ENCODE measurements around the gene SLC5A10. TPM values are rescaled to one million over a fixed set of nuclear protein-coding genes. Genes with fewer than 3 reads are reported as not detected.

SLC5A10 gene
- polyA plus RNA-seq, 1 donor from 2014 or later: 0.79 TPM

DNA sequence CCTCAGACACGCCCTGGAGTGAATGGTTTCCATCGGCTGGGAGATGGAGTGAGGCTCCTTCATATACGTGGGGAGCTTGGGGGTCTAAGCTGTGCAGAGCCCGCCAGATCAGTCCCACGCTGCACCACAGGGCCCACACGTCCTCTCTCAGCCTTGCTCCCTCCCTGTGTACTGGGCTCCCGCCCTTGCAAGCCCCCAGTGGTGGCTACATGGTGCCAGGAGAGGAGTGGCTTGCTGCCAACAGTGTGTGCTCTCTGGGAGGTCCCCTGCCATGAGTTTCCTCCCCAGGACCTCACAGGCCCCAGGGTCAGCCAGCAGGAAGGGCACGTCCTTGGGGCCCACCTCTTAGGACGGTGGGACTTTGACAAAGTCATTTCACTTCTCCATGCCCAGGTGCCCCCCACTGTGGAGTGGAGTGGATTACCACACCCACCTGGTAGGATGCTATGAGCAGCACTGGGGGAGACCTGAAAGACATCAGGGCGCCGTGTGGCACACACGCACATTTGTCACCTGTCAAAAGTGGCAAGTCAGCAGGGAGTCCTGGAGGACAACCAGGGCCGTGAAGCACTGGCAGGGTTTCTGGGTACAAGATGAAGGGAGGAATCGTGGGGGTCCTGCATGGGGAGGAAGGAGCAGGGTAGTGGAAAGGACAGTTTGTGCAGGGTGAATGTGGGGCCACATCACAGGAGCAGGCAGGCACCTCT, 13.7 kb downstream of the SLC5A10 start:
- Mint-ChIP-seq H3K4me3 (peak overlapping the region in 1 of 4 donors; percentile 49), H3K27me3 (no peaks in the 10 kb centered on the region), H3K4me1 (peaks cover 0 to 3% (median 3%) of the 10 kb centered on the region in 3 donors), H3K36me3 (no peaks in the 10 kb centered on the region), H3K9me3 (no peaks in the 10 kb centered on the region), H3K27ac (peak overlapping the region in 2 of 3 donors; percentile 73 to 77)

DNA sequence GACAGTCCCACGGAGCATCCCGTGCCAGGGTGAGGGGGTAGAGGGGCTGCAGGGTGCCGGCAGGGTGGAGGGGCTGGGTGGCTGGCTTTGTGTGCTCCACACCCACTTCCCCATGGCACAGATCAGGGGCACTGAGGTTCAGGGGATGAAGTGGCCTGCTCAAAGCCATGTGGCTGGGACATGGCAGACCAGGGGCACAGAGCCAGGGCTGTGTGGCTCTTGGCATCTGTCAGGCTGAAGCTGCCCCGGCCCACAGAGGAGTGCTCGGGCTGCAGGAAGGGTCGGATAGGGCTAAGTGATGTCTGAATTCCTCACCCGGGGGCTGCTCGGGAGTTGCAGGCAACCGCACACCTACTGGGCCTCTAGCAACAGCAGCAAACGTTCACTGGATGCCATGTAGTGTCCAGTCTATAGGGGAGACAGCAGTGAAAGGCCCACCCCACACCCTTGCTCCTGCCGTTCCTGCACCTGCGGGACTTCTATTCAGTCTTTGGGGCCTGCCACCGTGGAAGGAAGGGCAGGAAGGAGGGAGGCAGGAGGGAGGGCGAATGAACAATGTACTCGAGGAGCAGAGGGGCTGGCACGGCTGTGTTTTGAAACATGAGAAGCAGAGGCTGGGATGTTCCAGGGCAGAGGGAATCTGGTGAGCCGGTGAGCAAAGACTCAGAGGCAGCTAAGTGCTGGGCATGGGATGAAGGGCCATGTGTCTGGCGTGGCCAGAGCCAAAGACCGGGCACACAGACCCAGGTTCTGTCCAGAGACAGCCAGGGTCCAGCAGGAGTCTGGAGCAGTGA, 15.1 kb downstream of the SLC5A10 start:
- peak overlapping the region in 1 of 4 donors; percentile 37 for H3K4me3 Mint-ChIP-seq
- peaks cover 0 to 3% (median 0%) of the 10 kb centered on the region in 3 donors for H3K4me1 Mint-ChIP-seq
- H3K9me3 Mint-ChIP-seq: no peaks in the 10 kb centered on the region

DNA sequence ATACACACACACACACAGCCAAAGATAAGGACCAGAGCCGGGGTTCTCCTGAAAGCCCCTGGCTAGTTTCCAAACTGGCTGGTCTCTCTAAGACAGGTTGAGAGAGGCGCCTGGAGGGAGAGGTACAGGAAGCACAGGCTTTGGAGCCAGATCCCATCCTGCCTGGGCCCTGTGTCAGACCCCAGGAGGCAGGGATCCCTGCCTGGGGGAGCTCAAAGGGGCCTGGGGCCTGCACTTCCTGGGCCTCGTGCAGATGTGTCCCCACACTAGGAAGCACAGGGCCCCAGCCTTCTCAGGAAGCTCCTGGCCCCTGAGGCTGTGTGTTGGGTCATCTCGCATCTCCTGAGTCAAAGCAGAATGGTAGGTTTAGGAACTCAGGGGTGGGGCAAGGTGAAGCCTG, 16.0 kb downstream of the SLC5A10 start:
- Mint-ChIP-seq H3K4me3 (no peak overlapping the region), H3K4me1 (peaks cover 0 to 3% (median 0%) of the 10 kb centered on the region in 3 donors), H3K27ac (no peak overlapping the region), H3K9me3 (no peaks in the 10 kb centered on the region), H3K36me3 (no peaks in the 10 kb centered on the region), H3K27me3 (no peaks in the 10 kb centered on the region)

More for the DNA sequence above, 15.1 kb downstream of the SLC5A10 start:
- Mint-ChIP-seq H3K27ac (no peak overlapping the region), H3K27me3 (no peaks in the 10 kb centered on the region), H3K36me3 (no peaks in the 10 kb centered on the region)

DNA sequence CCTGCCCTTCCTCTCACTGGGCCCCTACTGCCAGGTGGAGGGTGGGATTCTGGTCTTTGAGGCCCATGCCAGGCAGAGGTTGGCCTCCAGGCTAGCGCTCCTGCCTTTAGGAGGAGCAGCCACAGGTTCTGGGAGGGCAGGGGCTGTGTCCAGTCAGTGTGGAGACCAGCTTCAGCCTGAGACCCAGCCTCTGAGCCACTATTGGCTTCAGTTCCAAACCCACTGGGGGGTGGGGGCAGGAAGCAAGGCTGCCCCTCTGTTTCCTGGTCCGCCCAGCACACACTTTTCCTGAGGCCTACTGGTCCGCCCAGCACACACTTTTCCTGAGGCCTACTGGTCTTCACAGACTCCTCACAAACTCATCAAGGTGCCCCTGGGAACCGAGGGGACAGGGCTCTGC, 16.4 kb downstream of the SLC5A10 start:
- no peaks in the 10 kb centered on the region for H3K27me3 Mint-ChIP-seq

DNA sequence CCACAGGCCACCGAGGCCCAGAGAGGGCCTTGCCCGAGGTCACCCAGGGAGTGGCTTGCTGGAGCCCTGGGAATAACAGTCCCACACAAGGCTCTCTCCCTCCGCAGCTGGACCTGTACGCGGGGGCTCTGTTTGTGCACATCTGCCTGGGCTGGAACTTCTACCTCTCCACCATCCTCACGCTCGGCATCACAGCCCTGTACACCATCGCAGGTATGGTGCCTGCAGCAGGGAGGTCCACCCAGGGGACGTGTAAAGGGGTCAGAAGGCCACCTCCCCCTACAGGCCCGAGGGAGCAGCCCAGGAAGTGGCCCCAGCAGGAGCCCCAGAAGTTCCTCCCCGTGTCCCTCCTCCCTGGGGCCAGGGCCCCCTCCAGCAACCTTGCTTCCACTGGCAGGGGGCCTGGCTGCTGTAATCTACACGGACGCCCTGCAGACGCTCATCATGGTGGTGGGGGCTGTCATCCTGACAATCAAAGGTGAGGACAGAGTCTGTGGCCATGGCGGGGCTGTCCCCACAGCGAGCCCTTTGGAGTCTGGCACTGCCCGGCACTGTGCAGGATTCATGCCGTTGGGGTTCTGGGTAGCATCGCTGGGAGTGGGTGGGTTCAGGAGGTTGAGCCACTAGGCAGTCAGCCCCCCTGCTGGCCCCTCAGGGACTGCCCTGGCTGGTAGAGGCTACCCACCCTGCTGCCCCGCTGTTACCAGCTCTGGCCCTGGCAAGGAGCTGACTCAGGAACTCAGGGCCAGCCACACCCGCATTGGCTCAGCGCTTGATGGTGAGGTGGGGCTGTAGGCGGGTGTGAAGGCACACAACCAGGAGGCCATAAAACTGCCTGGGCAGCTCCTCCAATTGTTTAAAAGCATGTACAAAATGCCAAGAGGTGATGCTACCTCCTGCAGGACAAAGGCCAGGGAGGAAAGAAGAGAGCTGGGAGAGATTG, 17.3 kb downstream of the SLC5A10 start:
- Mint-ChIP-seq H3K4me3 (no peak overlapping the region), H3K4me1 (peaks cover 0 to 3% (median 0%) of the 10 kb centered on the region in 3 donors), H3K9me3 (no peaks in the 10 kb centered on the region), H3K27ac (no peak overlapping the region), H3K27me3 (no peaks in the 10 kb centered on the region), H3K36me3 (no peaks in the 10 kb centered on the region)

More for the DNA sequence above, 16.4 kb downstream of the SLC5A10 start:
- H3K27ac Mint-ChIP-seq: no peak overlapping the region
- H3K4me3 Mint-ChIP-seq: no peak overlapping the region
- no peaks in the 10 kb centered on the region for H3K9me3 Mint-ChIP-seq
- peaks cover 0 to 3% (median 0%) of the 10 kb centered on the region in 3 donors for H3K4me1 Mint-ChIP-seq
- no peaks in the 10 kb centered on the region for H3K36me3 Mint-ChIP-seq

DNA sequence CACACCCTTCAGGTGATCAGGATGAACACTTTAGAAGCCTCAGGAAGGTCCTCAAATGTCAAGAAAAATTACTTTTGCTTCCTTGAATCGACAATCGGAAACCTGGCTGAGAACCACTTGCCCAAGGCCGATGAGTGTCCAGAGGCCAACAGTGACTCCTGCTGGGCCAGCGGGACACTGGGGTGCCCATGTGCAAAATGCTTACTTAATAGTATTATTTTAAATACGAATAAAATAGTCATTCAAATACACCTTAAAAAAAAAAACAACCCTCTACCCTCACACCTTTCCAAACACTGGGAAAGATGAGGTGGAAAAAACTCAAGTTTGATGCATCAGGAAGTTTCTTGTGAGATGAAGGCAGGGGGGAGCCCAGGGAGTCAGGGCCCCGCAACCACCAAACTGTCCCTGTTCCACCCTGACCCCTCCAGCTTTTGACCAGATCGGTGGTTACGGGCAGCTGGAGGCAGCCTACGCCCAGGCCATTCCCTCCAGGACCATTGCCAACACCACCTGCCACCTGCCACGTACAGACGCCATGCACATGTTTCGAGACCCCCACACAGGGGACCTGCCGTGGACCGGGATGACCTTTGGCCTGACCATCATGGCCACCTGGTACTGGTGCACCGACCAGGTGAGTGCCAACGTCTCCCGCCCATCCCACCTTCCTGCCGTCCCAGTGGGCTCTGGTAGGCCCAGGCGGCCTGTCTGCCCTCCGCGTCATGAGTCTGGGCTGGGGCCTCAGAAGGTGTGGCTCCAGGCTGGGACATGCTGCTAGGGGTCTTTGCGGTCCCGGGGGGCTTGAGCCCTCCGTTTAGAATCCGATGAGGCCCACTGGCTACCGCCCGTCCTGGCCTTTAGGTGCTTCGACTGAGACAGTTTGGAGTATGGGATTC, 18.9 kb downstream of the SLC5A10 start:
- H3K36me3 Mint-ChIP-seq: no peaks in the 10 kb centered on the region
- no peaks in the 10 kb centered on the region for H3K9me3 Mint-ChIP-seq
- no peak overlapping the region for H3K4me3 Mint-ChIP-seq
- H3K4me1 Mint-ChIP-seq: peaks cover 0 to 3% (median 0%) of the 10 kb centered on the region in 3 donors
- H3K27me3 Mint-ChIP-seq: no peaks in the 10 kb centered on the region
- H3K27ac Mint-ChIP-seq: no peak overlapping the region

DNA sequence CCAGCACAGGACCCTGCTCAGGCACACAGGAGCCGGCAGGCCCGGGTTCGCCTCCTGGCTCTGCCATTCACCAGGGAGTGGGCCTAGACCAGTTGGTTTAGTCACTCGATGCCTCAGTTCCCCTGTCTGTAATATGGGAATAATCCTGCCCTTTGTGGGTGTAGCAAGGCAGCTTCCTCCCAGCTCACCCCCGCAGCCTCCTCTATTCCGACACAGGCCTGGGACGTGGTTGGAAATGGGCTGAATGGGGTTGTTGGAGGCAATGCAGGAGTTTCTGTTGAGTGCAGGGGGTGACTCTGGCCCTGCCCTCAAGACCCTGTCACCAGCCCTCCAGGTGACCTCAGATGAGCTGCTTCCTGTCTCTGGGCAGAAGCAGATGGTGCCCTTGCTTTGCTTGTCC, 19.8 kb downstream of the SLC5A10 start:
- H3K4me1 Mint-ChIP-seq: peaks cover 0 to 3% (median 0%) of the 10 kb centered on the region in 3 donors

DNA sequence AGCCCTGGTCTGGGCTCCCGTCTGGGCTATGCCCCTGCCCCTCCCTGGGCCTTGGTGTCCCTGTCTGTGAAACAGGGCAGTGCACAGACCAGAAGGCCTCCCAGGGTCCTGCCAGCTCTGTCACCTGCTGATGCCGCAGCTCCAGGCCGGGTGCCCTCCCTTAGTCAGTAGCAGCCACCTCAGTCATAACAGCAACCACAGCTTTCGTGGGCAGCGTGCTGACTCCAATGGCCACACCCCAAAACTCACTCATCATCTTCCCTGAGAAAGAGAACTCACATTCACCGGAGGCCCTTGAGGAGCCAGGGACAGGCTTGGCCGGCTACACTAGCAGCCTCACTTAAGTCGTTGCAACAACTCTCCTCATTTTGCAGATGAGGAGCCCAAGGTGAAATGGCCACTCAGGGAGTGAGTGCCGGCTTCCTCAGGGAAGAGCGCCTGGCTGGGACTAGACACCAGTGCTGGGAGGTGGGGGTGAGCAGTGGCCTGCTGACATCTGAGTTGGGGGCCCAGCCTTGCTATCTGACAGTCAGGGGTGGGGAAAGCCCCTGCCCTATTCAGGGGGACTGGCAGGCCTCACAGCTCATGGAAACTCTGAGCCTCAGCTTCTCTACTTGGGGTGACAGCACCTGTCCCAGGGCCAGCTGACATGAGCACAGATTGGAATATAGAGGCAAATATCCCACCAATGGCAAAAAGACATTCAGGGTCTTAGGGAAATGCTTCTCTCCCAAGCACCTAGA, 22.6 kb downstream of the SLC5A10 start:
- peaks cover 0 to 3% (median 0%) of the 10 kb centered on the region in 3 donors for H3K4me1 Mint-ChIP-seq
- H3K36me3 Mint-ChIP-seq: peaks cover 1% of the 10 kb centered on the region
- no peaks in the 10 kb centered on the region for H3K9me3 Mint-ChIP-seq
- no peak overlapping the region for H3K27ac Mint-ChIP-seq
- no peak overlapping the region for H3K4me3 Mint-ChIP-seq
- H3K27me3 Mint-ChIP-seq: no peaks in the 10 kb centered on the region

More for the DNA sequence above, 19.8 kb downstream of the SLC5A10 start:
- H3K4me3 Mint-ChIP-seq: no peak overlapping the region
- no peaks in the 10 kb centered on the region for H3K36me3 Mint-ChIP-seq
- H3K9me3 Mint-ChIP-seq: no peaks in the 10 kb centered on the region
- no peak overlapping the region for H3K27ac Mint-ChIP-seq
- H3K27me3 Mint-ChIP-seq: no peaks in the 10 kb centered on the region

DNA sequence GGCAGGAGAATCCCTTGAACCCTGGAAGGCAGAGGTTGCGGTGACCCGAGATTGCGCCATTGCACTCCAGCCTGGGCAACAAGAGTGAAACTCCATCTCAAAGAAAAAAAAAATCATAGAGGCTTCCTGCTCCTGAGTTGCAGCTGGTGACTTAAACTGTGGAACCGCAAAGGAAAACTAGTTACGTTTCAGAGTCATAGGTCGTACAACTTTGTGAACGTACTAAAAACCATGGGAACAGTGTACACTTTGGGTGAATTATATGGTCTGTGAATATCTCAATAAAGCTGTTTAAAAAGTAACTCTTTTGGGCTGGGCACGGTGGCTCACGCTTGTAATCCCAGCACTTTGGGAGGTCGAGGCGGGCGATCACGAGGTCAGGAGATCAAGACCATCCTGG, 23.6 kb downstream of the SLC5A10 start:
- H3K9me3 Mint-ChIP-seq: no peaks in the 10 kb centered on the region
- H3K27me3 Mint-ChIP-seq: no peaks in the 10 kb centered on the region
- no peak overlapping the region for H3K27ac Mint-ChIP-seq
- H3K4me3 Mint-ChIP-seq: no peak overlapping the region
- H3K36me3 Mint-ChIP-seq: peaks cover 2% of the 10 kb centered on the region
- H3K4me1 Mint-ChIP-seq: no peaks in the 10 kb centered on the region

DNA sequence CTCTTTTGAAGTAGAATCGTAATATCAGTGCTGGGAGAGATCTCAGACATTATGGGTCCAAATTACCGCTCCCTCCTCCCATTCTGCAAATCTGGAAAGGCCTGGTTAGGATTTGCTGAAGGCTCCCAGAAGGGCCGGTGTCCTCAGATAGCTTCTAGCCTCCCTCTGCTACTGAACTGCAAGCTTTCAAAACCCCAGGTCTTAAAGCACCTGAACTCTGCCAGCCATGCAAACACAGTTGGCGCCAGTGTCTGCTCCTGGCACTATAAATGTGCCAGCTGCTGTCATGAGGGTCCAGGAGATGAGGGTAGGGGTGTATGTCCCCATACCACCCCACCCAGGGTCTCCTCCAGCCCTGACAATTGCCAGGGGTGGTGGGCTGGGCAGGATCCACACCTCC, 24.2 kb downstream of the SLC5A10 start:
- Mint-ChIP-seq H3K4me1 (no peaks in the 10 kb centered on the region), H3K27me3 (no peaks in the 10 kb centered on the region), H3K27ac (no peak overlapping the region), H3K9me3 (no peaks in the 10 kb centered on the region), H3K36me3 (peaks cover 2% of the 10 kb centered on the region), H3K4me3 (no peak overlapping the region)

DNA sequence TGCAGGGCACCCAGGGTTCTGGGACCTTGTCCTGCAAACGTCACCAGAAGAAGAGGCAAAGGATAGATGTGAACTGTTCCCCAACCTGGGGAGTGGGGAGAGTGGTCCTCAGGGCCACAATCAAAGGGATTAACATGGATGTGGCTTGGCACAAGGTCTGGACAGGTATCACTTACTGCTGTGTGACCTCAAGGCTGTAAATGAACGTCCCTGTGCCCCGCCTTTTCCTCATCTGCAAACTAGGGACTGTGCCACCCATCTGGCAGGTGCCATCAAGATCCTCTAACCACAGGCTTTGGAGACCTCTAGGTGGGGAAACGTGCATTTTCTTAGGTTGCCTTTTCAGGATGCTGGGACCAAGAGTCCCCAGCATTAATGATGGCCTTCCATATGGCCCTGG, 25.1 kb downstream of the SLC5A10 start:
- H3K9me3 Mint-ChIP-seq: no peaks in the 10 kb centered on the region
- no peak overlapping the region for H3K4me3 Mint-ChIP-seq
- H3K27me3 Mint-ChIP-seq: no peaks in the 10 kb centered on the region
- H3K27ac Mint-ChIP-seq: peak overlapping the region in 1 of 3 donors; percentile 71
- peaks cover 2% of the 10 kb centered on the region for H3K36me3 Mint-ChIP-seq
- H3K4me1 Mint-ChIP-seq: no peaks in the 10 kb centered on the region

DNA sequence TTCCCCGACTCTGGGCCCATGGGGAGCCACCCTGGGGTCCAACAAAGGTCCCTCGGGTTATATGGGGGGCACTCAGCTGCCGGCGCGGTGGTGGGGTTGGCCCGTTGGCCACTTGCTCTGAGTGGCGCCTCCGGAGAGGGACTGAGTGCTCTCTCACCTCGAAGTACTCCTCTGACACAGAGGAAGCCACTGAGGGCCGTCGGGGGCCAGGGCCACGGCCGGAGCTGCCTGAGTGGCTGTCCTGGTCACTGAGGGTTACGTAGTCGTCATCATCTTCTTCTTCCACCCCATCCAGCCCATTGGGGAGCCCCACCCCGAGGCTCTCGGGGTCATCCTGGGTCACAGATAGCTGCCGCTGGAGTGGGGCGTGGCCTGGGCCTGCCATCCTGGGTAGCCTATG, 25.7 kb downstream of the SLC5A10 start:
- Mint-ChIP-seq H3K4me3 (no peak overlapping the region), H3K4me1 (no peaks in the 10 kb centered on the region), H3K27me3 (no peaks in the 10 kb centered on the region), H3K27ac (no peak overlapping the region), H3K9me3 (no peaks in the 10 kb centered on the region), H3K36me3 (peaks cover 2% of the 10 kb centered on the region)

DNA sequence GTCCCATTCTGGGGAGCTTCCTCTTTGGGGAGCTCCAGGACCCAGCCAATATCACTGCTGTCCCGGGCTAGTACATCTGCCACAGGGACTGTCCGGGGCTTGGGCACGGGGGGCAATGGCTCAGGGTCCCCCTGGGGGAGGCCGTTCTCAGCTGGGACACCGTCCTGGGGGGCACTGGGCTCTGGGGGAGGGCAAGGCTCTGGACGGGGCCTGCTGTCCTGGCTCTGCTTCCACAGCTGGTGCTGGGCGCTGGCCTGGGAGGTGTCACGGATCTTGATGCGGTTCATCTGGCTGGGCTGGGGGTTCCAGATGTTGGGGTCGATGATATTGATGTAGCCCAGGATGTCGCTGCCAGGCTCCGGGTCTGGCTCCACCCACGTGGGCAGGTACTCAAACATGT, 26.1 kb downstream of the SLC5A10 start:
- H3K4me1 Mint-ChIP-seq: no peaks in the 10 kb centered on the region
- no peaks in the 10 kb centered on the region for H3K27me3 Mint-ChIP-seq
- no peak overlapping the region for H3K27ac Mint-ChIP-seq
- peaks cover 2% of the 10 kb centered on the region for H3K36me3 Mint-ChIP-seq
- H3K4me3 Mint-ChIP-seq: no peak overlapping the region
- no peaks in the 10 kb centered on the region for H3K9me3 Mint-ChIP-seq
